Ectodermal cell (in vitro differentiated cells): ENCODE results near the gene HPN.
A peak's percentile ranks its signal among the peaks of the same experiment; 100 is the strongest.
"Not testable (repeated sequence)": the region's sequence is repeated elsewhere in the genome, so short reads cannot be mapped to it uniquely, and the experiment has no call there.

Source experiments
- H3K27ac ChIP-seq: 2 replicates; pipeline ENCODE4 v1.7.0; 2013; ENCODE audit warnings: mild to moderate bottlenecking, low read depth, low read length; ENCODE audit not compliant: insufficient read depth, poor library complexity, severe bottlenecking
- H3K27me3 ChIP-seq: 2 replicates; pipeline ENCODE4 v1.7.0; 2013; ENCODE audit warnings: mild to moderate bottlenecking, low read length; ENCODE audit not compliant: insufficient read depth, control insufficient read depth, poor library complexity, severe bottlenecking
- H3K36me3 ChIP-seq: one replicate; pipeline ENCODE4 v1.7.0; 2013; ENCODE audit warnings: low read length; ENCODE audit not compliant: control insufficient read depth, insufficient read depth
- H3K4me1 ChIP-seq: one replicate; pipeline ENCODE4 v1.7.0; 2013; ENCODE audit warnings: low read length; ENCODE audit not compliant: control insufficient read depth, insufficient read depth
- H3K4me3 ChIP-seq: 2 replicates; pipeline ENCODE4 v1.7.0; 2013; ENCODE audit warnings: low read depth, low read length, control low read depth; ENCODE audit not compliant: insufficient read depth
- H3K9me3 ChIP-seq: 2 replicates; pipeline ENCODE4 v1.7.0; 2013; ENCODE audit warnings: mild to moderate bottlenecking, low read length, moderate library complexity; ENCODE audit not compliant: control insufficient read depth
- WGBS, 2 experiments: methylation state at CpG; one replicate each; pipeline ENCODE4 v1.1.7; 2013; ENCODE audit warnings: missing lambda C conversion rate in 2 of 2; 5-methylcytosine and 5-hydroxymethylcytosine counted together

HPN gene

DNA sequence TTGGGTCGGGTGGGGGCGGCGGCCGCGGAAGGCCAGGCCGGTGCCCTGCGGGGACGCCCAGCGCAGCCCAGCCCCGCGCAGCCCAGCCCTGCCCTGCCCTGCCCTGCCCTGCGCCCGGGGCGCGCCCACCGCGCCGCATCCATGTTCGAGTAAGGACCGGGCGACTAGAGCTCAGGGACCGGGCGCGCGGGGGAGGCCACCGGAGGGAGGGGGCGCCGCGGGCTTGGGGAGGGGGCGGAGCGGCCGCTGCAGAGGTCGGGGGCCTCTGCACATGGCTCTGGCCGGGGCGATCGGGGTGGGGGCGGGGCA is 41.2 kb upstream of the HPN start:
- Histone ChIP-seq H3K4me1 (peaks cover 12% of the 10 kb centered on the region), H3K36me3 (peaks cover under 1% of the 10 kb centered on the region), H3K9me3 (no peaks in the 10 kb centered on the region), H3K27me3 (no peaks in the 10 kb centered on the region), H3K4me3 (peak overlapping the region; percentile 57), H3K27ac (no peak overlapping the region)
- 1% methylated on average over 37 of the region's 37 CpGs for WGBS, 2 experiments

DNA sequence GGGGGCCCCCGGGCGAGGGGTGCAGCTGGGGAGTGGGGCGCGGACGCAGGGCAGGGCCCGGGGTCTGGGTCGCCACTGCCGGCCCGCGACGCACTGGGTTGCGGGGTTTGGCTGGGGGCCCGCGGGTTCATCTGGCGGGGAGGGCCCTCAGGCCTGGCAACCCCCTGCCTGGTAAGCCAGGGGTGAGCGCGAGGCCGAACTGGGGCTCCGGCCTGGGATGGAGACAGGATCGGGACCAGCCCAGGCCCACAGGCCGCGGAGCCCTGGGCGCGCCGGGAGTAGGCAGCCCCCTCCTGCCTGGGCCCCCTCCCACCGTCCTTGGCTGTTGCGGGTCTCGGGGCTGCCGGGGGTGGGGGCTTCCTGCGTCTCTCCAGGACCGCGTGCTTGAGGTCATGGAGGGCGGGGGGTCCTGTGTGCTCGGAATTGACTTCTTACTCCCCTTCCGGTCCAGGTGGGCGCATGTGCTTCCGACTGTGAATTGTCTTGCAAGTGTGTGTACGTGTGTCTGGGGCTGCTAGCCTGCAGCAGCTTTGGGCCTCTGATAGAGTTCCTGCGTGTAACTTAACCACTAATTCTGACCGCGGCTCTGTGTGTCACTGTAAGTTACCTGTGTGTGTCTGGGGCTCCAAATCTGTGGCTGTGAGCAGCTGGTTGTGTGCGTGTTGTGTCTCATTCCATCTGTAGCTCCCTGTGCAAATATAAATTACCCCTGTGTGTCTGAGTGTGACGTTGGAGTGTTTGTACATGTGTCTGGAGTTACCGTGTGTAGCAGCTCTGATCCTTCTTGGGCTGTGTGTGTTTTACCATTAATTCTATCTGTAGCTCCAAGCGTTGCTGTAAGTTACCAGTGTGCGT is 40.6 kb upstream of the HPN start:
- no peaks in the 10 kb centered on the region for H3K27me3 ChIP-seq
- 4 to 5% methylated on average over 46 of the region's 46 CpGs for WGBS, 2 experiments
- peaks cover 12% of the 10 kb centered on the region for H3K4me1 ChIP-seq
- peaks cover 6% of the 10 kb centered on the region for H3K36me3 ChIP-seq
- H3K27ac ChIP-seq = peak overlapping the region; percentile 57
- H3K9me3 ChIP-seq = no peaks in the 10 kb centered on the region
- peak overlapping the region; percentile 57 for H3K4me3 ChIP-seq

DNA sequence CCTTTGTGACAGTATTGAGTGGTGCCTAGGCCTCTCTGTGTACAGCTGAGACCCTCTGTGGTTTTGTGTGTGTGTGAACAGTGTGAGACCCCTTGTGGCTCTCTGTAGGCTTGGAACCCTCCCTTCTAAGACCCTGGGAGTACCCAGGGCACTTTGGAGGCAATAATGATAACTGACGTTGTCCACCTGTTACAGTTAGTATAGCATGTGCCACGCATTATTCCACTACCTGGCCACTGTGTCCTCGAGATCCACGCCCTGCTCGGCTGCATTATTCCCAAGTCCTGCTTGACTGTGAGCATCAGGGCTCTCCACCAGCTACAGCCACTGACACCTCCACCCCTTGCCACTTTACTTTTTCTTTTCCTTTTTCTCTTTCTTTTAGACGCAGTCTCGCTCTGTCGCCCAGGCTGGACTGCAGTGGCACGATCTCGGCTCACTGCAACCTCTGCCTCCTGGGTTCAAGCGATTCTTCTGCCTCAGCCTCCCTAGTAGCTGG is 39.4 kb upstream of the HPN start:
- Histone ChIP-seq H3K4me3 (no peak overlapping the region), H3K27me3 (no peaks in the 10 kb centered on the region), H3K36me3 (peaks cover 8% of the 10 kb centered on the region), H3K27ac (no peak overlapping the region), H3K4me1 (peaks cover 12% of the 10 kb centered on the region), H3K9me3 (no peaks in the 10 kb centered on the region)
- 93 to 95% methylated on average over 11 of the region's 11 CpGs for WGBS, 2 experiments

DNA sequence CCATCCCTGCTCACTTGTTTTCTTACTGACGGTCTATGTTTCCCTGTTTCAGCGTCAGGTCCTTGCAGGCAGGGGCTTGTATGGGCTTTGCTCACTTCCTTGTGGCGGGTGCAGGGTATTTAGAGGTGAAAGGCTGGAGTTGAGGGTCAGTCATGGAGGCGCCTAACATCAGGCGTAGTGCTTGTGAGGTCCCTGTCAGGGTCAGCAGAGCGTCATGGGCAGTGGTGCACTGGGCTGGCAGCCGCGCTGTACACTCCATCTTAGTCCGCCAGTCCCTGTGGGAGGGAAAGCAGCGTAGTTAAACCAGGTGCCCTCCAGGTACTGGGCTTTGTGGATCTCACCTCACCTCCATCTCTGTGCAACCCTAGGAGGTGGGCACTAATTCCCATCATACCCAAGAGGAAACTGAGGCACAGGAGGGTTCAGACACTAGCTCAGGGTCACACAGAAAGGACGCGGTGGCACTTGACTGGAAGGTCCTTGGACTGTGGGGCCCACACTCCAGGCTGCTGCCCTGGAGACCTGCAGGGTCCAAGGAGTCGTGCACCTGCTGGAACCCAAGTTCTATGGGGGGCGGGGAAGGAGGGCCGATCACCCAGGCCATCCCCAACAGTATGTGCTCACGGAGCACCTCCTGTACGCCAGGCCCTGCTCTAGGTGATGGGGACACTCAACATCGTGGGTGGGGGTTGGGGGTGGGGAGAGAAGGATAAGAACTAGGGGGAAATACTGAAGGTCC is 36.8 kb upstream of the HPN start:
- Histone ChIP-seq H3K36me3 (peaks cover 19% of the 10 kb centered on the region), H3K4me1 (peaks cover 12% of the 10 kb centered on the region), H3K4me3 (no peak overlapping the region), H3K9me3 (no peaks in the 10 kb centered on the region), H3K27me3 (no peaks in the 10 kb centered on the region), H3K27ac (no peak overlapping the region)
- WGBS, 2 experiments = 95 to 97% methylated on average over 18 of the region's 18 CpGs

DNA sequence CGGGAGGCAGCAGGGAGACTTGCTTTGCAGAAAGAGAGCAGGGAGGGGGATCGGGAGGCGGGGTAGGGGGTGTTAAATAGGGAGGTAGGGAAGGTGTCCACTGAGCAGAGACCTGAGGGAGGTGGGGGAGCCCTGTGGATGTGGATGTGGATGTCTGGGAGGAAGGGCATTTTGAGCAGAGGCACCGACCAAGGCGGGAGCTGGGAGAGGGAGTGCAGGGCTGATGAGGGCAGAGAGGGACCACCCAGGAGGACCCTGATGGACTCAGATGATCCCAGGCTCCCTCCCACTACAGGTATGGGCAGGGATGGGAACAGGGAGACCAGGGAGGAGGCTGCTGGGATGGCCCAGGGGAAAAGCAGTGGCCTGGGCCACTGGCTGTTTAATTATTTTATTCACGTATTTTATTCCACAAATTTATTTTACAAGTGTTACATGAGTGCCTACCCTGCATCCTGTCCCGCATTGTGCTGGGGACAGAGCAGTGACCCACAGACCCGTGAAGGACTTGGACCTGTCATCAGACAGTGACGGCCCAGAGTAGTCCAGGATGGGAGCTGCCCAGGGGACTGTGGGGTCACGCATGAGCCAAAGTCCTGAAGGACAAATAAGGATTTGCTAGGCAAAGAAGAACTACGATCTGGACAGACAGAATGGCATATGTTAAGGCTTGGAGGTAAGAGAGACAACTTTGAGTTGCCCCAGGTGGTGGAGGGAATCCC is 36.1 kb upstream of the HPN start:
- peaks cover 12% of the 10 kb centered on the region for H3K4me1 ChIP-seq
- WGBS, 2 experiments = 95 to 97% methylated on average over 11 of the region's 11 CpGs

DNA sequence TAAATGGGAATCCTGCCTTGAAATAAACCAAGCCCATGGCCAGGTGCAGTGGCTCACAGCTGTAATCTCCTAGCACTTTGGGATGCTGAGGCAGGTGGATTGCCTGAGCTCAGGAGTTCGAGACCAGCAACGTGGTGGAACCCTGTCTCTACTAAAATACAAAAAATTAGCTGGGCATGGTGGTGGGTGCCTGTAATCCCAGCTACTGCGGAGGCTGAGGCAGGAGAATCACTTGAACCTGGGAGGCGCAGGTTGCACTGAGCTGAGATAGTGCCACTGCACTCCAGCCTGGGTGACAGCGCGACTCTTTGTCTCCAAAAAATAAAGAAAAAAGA is 35.5 kb upstream of the HPN start:
- peaks cover 12% of the 10 kb centered on the region for H3K4me1 ChIP-seq
- H3K36me3 ChIP-seq = peaks cover 25% of the 10 kb centered on the region
- not testable (repeated sequence) for H3K9me3 ChIP-seq, H3K27ac ChIP-seq, H3K4me3 ChIP-seq, H3K27me3 ChIP-seq
- 97% methylated on average over 6 of the region's 6 CpGs for WGBS, 2 experiments

More for the DNA sequence above, 36.1 kb upstream of the HPN start:
- H3K27me3 ChIP-seq = no peaks in the 10 kb centered on the region
- no peak overlapping the region for H3K27ac ChIP-seq
- peaks cover 25% of the 10 kb centered on the region for H3K36me3 ChIP-seq
- no peak overlapping the region for H3K4me3 ChIP-seq
- H3K9me3 ChIP-seq = no peaks in the 10 kb centered on the region

DNA sequence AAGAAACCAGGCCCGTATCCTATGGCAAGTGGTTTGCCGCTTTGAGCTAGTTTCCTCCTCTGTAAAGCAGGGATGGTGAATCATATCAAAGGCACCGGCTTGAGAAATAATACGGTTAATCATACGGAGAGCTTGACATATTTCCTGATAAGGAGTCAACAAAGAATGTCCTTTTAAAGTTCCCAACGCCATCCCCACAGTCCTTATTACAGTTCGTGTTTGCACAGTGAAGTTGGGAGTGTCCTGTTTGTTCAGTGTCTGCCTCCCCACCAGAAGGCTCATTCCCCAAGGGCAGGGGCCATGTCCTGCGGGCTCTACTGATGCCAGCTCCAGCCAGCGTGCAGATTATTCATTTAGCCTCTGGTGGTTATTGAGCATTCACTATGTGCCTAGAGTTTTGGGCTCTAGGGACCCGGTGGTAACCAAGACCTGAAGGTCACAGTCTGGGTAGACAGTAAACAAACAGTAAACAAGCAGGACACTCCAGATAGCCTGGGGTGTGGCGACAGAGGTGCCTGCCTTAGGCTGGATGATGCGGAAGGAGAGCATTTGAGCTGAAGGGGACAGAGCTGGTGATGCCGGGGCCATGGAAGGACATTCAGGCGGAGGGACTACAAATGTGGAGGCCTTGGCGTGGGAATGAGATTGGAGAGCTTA is 35.1 kb upstream of the HPN start:
- Histone ChIP-seq H3K36me3 (peaks cover 26% of the 10 kb centered on the region), H3K4me1 (peaks cover 9% of the 10 kb centered on the region), H3K27ac (no peak overlapping the region), H3K9me3 (no peaks in the 10 kb centered on the region), H3K4me3 (no peak overlapping the region), H3K27me3 (no peaks in the 10 kb centered on the region)
- 96 to 97% methylated on average over 15 of the region's 15 CpGs for WGBS, 2 experiments

DNA sequence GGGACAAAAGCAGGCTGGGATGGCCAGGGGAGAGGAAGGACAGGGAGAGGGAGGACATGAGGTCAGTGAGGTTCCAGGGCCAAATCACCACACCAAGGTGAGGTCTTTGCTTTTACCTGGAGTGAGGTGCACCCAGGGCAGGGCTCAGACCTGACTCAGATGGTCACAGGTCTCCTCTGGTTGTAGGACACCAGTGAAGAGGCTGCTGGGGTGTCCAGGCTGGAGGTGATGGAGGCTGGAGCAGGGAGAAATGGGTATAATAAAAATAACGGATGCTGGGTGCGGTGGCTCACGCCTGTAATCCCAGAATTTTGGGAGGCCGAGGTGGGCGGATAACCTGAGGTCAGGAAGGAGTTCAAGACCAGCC is 34.5 kb upstream of the HPN start:
- Histone ChIP-seq H3K9me3 (no peaks in the 10 kb centered on the region), H3K27me3 (no peaks in the 10 kb centered on the region), H3K4me3 (no peak overlapping the region), H3K4me1 (peaks cover 8% of the 10 kb centered on the region), H3K36me3 (peaks cover 31% of the 10 kb centered on the region), H3K27ac (no peak overlapping the region)
- WGBS, 2 experiments = 94 to 95% methylated on average over 5 of the region's 5 CpGs

DNA sequence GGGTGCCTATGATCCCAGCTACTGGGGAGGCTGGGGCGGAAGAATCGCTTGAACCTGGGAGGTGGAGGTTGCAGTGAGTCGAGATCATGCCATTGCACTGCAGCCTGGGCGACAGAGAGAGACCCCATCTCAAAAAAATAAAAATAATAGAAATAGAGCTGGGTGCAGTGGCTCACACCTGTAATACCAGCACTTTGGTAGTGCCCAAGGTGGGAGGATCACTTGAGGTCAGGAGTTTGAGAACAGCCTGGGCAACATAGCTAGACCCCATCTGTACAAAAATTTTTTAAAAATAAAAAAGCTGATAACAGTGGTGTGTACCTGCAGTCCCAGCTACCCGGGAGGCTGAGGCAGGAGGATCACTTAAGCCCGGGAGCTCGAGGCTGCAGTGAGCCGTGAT is 34.1 kb upstream of the HPN start:
- not testable (repeated sequence) for H3K4me3 ChIP-seq, H3K27ac ChIP-seq, H3K4me1 ChIP-seq, H3K9me3 ChIP-seq, H3K27me3 ChIP-seq
- peaks cover 36% of the 10 kb centered on the region for H3K36me3 ChIP-seq
- WGBS, 2 experiments = 86 to 89% methylated on average over 8 of the region's 8 CpGs
